NCI-H1436 (cell line): ENCODE results near the gene FALEC.

Experiments
- DNase-seq: peaks from one replicate; lab custom pipeline; 2025; lab: John Stamatoyannopoulos, UW

Gene FALEC

GRCh38 chr1:150515328-150516049, at the start of gene FALEC:
TSS of gene FALEC (plus strand) at chr1:150515752.
- DNase-seq = peak; percentile 90

- no peak for DNase-seq
These were observed 48.6 kb upstream of the FALEC start for GRCh38 chr1:150466964-150467363.

- DNase-seq = no peak
These were observed 46.3 kb upstream of the FALEC start for GRCh38 chr1:150469291-150469690.

GRCh38 chr1:150472601-150473200, 42.9 kb upstream of the FALEC start:
- DNase-seq = no peak

GRCh38 chr1:150473659-150474058, 41.9 kb upstream of the FALEC start:
- no peak for DNase-seq

GRCh38 chr1:150474869-150475268, 40.7 kb upstream of the FALEC start:
- DNase-seq = no peak

GRCh38 chr1:150476754-150477153, 38.8 kb upstream of the FALEC start:
- no peak for DNase-seq

GRCh38 chr1:150477320-150477719, 38.2 kb upstream of the FALEC start:
- DNase-seq = no peak

- no peak for DNase-seq
These were observed 37.8 kb upstream of the FALEC start for GRCh38 chr1:150477733-150478132.

- no peak for DNase-seq
These were observed 36.2 kb upstream of the FALEC start for GRCh38 chr1:150479370-150479769.

- no peak for DNase-seq
These were observed 35.6 kb upstream of the FALEC start for GRCh38 chr1:150479927-150480352.

GRCh38 chr1:150484431-150484830, 31.1 kb upstream of the FALEC start:
- DNase-seq = no peak

- DNase-seq = no peak
These were observed 30.7 kb upstream of the FALEC start for GRCh38 chr1:150484861-150485260.

GRCh38 chr1:150486966-150487762, 28.4 kb upstream of the FALEC start, which contains the start of gene TARS2:
TSS of gene TARS2 (plus strand) at chr1:150487419. CDS start at chr1:150487451, 32 bp downstream.
- peak; percentile 95 for DNase-seq

- no peak for DNase-seq
These were observed 27.8 kb upstream of the FALEC start for GRCh38 chr1:150487763-150488115.

- no peak for DNase-seq
These were observed 22.4 kb upstream of the FALEC start for GRCh38 chr1:150493175-150493574.

- DNase-seq = no peak
These were observed 17.2 kb upstream of the FALEC start for GRCh38 chr1:150498342-150498741.

GRCh38 chr1:150505431-150505830, 10.1 kb upstream of the FALEC start:
- DNase-seq = no peak

- no peak for DNase-seq
These were observed 7.4 kb upstream of the FALEC start, which contains the start of gene ECM1 for GRCh38 chr1:150507912-150508864. TSS of gene ECM1 (plus strand) at chr1:150508109. CDS start at chr1:150508210, 101 bp downstream.

GRCh38 chr1:150508982-150509381, 6.6 kb upstream of the FALEC start:
- no peak for DNase-seq

- DNase-seq = no peak
These were observed 4.0 kb upstream of the FALEC start for GRCh38 chr1:150511551-150511950.
